ENCODE data around the gene SLC38A5.

- TF ChIP-seq CTCF (IDR thresholded peaks at IDR 0.05) = no peak
- no peak for TF ChIP-seq POLR2A (IDR thresholded peaks at IDR 0.05)
Measured at GRCh38 chrX:48515842-48516241, 45.8 kb upstream of the SLC38A5 start.

All from lower leg skin (tissue), 3 donors.